GM13977 (cell line): ENCODE data around the gene NSMF.
"Not testable (repeated sequence)": the region's sequence is repeated elsewhere in the genome, so short reads cannot be mapped to it uniquely, and the experiment has no call there.

Experiments
- DNase-seq: peaks from one replicate; pipeline ENCODE4 v3.0.0; 2012; ENCODE audit warnings: low spot score
- in situ Hi-C: fragments of 300-500 bp; cut with MboI; formaldehyde crosslinking; loops from one replicate; pipeline ENCODE4 v1.12.0; 2022; ENCODE audit warnings: low sequenced_read_pairs, low pct_unique_long_range_greater_than_20kb, mixed read lengths, inconsistent platforms; ENCODE audit not compliant: unreplicated experiment
- TF ChIP-seq, protein P1 (sequence below): IDR thresholded peaks from 2 replicates; pipeline ENCODE4 v1.5.1; 2012; ENCODE audit warnings: mild to moderate bottlenecking, control low read depth; ENCODE audit not compliant: insufficient read depth; ENCODE audit errors: extremely low read depth, missing control alignments

NSMF gene

DNA sequence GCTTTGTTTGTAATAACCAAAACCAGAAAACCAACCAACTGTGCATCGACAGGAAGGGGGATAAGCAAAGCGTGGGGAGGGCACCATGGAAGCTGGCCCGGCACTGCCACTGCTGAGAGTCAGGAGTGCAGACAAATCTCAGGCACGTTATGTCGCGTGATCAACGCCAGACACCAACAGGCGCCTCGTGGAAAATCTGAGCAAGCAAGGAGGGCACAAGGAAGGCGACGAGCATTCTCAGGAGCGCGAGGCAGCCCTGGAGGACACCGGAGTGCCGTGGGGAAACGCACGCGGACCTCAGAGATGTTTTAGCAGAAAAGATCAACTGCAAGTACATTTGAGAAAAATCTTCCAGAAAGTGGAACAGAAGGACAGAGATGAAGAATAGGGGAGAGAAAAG, 15.1 kb upstream of the NSMF start:
- in situ Hi-C loops: no loop called here
- DNase-seq: no peak
- TF ChIP-seq, protein P1, sequence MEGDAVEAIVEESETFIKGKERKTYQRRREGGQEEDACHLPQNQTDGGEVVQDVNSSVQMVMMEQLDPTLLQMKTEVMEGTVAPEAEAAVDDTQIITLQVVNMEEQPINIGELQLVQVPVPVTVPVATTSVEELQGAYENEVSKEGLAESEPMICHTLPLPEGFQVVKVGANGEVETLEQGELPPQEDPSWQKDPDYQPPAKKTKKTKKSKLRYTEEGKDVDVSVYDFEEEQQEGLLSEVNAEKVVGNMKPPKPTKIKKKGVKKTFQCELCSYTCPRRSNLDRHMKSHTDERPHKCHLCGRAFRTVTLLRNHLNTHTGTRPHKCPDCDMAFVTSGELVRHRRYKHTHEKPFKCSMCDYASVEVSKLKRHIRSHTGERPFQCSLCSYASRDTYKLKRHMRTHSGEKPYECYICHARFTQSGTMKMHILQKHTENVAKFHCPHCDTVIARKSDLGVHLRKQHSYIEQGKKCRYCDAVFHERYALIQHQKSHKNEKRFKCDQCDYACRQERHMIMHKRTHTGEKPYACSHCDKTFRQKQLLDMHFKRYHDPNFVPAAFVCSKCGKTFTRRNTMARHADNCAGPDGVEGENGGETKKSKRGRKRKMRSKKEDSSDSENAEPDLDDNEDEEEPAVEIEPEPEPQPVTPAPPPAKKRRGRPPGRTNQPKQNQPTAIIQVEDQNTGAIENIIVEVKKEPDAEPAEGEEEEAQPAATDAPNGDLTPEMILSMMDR: no peak

DNA sequence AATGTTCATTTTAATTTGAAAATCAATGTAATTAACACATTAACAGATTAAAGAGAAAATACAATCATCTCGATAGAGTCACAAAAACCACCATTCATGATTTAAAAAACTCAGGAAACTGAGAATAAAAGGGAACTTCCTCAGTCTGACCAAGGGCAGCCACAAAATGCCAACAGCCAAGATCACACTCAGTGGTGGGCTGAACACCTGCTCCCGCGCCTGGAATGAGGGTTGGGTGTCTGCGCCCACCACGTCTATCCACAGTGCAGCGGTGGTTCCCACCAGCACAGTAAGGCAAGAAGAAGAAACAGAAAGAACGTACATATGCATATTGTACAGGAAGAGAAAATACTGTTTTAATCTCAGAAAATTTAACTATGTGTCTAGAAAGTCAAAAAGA, 11.7 kb upstream of the NSMF start:
- DNase-seq: no peak
- in situ Hi-C loops: no loop called here
- TF ChIP-seq, protein P1: no peak

DNA sequence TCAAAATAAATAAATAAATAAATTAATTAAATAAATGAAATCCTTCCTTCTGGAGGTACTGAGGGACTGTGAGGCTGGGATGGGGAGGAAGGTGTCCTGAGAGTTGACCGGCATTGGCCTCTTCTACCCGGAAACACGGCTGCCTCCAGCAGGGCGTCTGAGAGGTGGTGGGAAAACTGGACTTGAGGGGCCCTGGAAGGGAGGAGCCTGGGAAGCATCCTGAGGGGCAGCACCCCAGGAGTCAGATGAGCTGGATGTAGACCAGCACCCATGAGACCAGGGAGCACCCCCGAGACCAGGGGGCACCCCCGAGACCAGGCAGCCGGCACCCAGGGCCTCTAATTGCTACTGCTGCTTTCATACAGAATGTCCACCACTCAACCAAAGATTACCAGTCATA, 8.8 kb upstream of the NSMF start:
- TF ChIP-seq, protein P1: no peak
- in situ Hi-C loops: no loop called here
- DNase-seq: no peak

DNA sequence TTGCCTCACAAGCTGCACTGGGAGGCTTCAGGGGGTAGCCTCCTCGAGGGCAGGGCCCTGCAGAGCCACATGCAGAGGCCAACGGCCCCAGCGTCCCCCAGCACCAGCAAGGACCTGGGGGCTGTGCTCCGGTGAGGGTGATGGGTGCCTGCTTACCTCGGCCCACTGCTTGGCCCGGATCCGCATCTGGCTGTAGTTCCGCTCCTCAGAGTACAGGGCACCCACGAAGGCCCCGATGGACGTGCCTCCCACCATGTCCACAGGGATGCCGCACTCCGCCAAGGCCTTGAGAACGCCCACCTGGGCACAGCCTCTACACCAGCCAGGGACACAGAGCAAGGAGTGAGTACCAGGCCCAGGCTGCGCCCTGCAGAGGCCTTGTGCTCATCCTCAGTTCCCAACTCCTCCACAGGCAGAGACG, 8.0 kb upstream of the NSMF start:
- no peak for DNase-seq
- TF ChIP-seq, protein P1: no peak
- in situ Hi-C loops: no loop called here

DNA sequence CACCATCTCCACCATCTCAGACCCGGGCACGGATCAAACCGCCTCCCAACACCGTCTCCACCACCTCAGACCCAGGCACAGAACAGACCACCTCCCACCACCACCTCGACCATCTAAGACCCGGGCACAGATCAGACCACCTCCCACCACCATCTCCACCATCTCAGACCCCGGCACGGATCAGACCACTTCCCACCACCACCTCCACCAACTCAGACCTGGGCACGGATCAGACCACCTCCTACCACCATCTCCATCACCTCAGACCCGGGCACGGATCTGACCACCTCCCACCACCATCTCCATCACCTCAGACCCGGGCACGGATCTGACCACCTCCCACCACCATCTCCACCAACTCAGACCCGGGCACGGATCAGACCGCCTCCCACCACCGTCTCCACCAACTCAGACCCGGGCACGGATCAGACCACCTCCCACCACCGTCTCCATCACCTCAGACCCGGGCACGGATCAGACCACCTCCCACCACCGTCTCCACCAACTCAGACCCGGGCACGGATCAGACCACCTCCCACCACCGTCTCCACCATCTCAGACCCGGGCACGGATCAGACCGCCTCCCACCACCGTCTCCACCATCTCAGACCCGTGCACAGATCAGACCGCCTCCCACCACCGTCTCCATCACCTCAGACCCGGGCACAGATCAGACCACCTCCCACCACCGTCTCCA, 7.4 kb upstream of the NSMF start:
- DNase-seq, in situ Hi-C loops: not testable (repeated sequence)

DNA sequence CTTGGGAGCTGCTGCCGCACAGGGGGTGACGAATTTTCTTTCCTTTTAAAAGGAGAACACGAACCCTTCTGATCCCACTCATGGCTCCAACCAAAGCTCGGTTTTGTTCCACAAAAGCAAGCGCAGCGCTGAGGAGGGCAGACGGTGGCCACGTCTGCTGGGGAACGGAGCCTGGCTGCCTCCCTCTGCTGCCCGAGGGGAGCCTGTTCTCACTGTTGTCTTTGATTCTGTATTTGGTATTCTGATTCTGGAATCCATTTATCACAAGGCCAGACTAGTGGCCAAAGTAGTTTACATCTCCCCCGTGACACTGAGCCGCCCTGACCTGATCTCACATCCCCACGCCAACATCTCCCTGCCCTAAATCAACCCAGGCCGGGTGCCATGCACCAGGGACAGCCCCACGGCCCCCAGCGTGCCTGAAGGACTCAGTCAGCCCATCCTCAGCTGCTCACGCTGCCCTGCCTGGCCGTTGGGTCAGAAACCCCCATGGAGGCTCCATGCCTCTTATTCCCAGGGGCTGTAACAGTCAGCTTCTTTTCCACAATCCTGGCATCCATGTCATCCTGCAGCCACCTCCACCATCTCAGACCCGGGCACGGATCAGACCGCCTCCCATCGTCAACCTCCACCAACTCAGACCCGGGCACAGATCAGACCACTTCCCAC, 6.7 kb upstream of the NSMF start:
- in situ Hi-C loops: no loop called here
- TF ChIP-seq, protein P1: no peak
- no peak for DNase-seq

DNA sequence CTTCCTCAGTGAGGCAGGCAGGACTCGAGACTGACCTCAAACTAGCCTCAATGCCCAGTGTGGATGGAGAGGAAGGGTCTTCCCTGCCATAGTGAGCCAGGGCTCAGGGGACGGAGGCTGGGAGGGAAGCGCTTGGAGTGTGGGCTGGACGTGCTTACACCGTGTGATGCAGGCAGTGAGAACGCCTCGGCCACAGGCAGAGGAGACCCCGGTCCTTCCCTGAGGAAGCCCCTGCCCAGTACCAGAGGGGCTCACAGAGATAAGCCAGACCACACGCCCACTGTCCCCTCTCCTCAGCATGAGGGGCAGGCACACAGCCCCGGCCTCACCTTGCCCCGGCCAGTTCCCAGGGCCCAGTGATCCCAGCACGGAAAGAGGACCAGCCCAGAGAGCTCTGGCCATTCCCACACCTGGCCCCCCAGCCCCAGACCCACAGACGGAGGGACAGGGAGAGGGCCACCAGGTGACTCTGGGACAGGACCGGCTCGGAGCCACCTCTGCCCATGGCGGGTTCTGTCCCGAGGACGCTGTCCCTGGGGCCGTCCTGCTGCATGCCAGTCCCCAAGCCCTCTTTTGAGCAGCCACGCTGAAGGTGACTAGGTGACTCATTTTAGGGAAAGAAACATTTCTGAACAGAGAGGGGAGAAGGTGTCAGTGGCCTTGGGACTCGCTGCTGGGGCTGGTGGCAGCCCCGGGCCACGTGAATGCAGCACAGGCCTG, 6.0 kb upstream of the NSMF start:
- no peak for DNase-seq
- TF ChIP-seq, protein P1: no peak
- in situ Hi-C loops: no loop called here
